Fibroblast of skin of scalp (primary cell): ENCODE measurements around the gene HPS1.
A peak's percentile ranks its signal among the peaks of the same experiment; 100 is the strongest.

Source experiments
- DNase-seq: peaks from one replicate; pipeline ENCODE4 v3.0.0-alpha.2; 2013

The HPS1 gene

DNA sequence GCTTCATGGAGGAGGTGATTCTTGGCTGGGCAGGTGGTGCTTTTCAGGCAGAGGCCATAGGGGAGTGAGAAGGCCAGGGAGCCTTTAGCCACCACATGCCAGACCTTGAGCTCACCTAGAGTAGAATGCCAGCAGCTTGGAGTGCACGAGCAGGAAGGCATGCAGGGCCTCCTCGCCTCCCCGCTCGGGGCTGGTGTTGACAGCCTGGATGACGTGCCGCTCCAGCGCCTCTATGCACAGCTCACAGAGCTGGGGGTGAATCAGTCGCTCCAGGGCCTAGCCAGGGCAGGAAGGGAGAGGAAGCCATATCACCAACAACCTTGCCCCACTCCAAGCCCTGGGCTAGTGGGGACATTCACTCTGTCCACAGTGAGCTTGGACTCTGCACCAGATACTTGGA lies 15.7 kb downstream of the HPS1 start:
- peak; percentile 23 for DNase-seq

DNA sequence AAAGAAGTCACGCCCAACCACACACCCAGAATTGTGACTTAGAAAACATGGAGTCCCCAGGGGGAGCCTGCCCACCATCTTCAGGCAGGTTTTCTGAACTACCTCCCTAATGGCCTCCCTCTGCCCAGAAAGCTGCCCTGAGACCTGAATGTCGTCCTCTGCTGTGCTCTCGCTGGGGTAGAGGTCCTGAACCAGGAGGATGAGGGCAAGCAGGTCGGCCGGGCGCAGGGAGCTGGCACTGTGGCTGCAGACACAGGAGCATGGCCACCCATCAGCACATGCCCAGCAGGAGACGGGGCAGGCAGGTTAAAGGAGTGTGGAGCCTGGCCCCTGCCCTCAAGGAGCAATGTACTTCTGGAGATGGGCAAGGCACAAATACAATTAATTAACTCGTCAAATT lies 16.3 kb downstream of the HPS1 start:
- no peak for DNase-seq

DNA sequence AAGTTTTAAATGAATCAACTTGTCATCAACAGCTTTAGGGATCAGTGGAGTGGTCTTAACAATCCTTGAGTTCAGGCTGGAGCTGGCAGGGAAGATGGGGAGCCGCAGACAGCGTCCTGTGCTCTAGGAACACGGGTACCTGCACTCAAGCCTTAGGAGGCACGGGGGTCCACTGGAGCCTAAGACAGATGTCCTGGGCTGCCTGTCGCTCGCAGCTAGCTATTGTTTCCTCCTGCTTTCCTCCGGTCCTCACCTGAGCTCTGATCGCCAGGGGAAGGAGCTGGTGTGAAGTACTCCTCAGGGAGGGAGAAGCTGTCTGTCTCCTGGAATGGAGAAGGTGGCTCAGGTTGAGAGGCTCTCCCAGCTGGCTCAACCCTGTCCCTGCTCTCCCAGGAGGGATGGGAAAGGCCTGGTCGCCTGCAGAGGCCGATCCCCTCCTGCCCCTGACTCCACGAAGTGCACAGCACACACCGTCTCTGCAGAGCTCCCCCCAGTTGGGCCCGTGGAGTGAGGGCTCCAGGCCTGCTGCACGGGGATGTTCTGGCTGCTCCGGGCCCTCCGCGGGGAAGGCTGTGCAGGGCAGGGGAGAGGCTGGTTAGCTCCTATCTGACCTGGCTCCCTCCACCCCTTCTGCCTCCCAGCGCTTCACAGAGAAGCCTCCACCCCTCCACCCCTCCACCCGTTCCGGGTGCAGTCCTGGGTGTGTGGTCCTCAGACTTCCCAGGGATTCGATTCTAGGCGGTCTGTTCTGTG lies 17.2 kb downstream of the HPS1 start:
- no peak for DNase-seq

DNA sequence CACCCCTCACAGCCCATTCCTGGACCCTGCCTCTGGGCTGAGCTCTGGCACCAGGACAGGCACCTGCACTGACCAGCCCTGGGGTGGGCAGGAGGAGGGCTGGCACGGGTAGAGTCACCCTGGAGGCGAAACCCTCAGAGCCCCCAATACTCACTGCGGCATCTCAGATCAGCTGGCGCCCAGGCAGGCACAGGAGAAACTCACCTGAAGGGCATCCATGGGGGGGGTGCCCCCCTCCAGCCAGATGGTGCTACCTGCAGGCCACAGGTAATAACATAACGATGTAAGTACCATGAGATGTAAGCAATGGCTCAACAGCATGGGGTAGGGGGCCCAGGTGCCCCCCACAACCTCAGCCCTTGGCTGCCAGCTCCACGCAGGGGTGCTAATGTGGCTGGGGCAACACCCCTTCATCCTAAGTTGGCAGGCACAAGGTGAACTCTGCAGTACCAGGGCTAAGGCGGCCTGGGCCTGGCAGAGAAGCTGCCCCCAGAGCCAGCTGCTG lies 19.7 kb downstream of the HPS1 start:
- DNase-seq: no peak

DNA sequence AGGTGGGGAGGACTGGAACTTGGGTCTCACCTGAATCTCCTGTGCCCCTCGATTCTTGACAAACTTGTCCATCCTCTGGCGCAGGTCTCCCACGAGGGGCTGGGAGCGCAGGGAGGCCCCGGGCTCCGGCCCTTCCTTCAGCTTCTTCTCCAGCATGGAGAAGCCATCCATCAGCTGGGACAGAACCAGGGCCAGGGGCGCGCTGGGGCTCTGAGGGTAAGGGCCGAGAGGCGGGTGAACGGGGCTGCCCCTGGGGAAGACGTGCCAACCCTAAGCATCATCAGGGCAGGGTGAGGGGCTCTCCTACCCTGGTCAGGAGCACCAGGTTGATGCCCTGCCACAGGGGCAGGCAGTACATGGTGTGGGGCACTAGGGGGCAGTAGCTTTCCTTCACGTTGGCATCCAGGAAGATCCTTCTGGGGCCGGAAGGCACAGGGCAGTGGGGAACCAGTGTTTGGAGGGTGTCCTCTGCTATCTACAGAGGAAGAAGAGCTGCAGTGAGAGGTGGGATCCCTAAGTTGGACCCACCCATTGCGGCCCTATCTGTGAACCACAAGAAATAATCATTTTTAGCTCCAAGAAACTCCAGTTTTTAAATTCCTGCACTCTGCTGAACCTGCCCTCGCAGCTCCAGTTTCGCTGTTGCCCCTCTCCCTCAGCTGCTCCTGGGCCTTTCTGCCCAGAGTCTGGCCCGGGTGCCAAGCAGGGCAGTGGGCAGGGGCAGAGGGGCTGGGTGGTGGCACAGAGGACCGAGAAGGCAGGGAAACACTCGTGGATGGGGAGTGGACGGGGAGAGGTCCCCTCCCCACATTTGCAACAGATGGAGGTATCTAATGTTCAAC lies 21.0 kb downstream of the HPS1 start:
- peak; percentile 31 for DNase-seq

DNA sequence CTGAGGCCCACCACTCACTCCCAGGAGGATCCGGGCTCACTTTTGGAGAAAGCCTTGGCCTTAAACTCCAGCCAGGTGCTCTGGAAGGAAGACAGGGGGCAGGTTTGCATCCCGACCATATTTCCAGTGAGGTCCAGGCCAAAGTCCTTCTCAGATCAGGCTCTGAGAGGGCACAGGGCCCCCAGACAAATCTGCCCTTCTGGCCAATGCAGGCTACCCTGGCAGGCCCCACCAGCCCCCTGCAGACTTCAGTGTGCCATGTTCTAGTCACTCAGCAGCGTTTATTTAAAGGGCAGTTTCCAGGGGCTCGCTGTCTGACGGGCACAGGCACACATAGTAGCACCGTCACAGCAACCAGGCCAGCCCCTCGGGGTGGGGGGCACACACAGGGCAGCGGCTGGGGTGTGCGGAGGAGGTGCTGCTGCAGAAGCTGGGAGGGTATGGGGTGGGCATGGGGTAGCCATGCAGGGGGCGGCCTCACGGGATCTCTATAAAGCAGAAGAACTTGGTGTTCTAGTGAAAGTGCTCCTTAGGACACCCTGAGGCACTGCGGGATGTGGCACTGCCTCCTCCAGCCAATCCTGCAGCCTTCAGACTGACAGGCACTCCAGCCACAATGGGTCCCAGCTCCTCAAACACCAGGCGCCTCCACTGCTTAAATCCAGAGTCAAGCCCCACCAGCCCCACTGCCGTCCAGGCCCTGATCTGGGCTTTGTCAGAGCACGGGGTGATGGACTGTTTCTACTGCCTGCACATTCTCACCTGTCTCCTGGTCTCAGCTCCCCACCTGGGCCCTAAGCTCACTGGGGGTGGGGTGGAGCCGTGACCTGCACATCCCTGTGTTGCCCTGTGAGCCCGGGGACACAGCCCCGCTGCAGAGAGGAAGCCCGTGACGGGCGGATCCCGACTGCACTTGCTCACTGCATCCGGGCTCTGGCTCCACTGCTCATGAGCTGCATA lies 22.2 kb downstream of the HPS1 start:
- no peak for DNase-seq

DNA sequence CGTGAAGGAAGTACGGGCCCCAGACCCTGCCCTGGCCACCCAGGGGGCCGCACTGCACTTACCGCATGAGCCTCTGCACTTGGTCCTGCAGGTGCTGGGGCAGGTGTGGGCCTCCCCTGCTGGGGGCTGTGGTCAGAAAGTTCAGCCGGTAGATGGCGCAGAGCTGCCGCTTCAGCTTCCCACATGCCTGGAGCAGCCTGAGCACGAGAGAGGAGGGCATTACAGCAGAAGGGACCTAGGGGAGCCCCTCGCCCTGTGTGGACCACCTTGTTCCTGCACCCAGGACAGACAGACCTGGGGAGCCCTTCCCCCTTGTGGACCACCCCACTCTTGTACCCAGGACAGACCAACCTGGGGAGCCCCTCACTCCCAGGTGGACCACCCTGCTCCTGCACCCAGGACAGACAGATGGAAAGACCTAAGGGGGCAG lies 23.0 kb downstream of the HPS1 start:
- no peak for DNase-seq

DNA sequence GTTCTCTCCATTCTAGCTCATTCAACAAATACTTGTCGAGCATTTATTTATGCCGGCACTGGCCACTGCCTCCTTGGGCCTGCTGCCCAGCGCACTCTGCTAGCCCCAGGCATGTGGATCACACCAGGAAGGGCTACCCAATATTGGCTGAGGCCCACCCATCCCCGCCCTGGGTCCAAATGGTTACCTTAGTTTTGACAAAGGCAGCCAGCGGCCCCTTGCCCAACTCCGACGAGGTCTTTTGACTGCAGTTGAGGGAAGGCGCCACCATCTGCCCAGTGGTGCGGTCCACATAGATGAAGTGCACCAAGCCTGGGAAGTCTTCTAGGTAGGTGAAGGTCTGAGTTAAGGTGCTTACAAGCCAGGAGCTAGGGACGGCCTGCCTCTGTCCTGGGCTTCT lies 24.6 kb downstream of the HPS1 start:
- DNase-seq: no peak

DNA sequence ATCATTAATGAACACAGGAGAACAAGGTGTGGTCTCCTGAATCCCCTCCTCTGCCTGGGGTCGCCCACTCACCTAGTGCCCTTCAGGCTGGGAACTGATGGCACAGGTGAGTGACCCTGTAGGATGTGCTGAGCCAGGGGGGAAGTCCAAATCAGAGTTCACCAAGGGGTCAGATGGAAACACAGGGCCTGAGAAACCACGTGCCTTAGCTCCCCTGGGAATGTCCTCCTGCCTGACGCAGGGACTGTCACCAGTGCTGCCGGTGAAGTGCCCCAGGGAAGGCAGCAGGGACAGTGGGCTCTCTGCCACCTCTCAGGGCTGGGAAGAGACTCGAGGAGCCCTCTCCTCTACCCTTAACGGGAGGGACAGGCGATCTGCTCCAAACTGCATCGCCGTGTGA lies 25.9 kb downstream of the HPS1 start:
- DNase-seq: no peak

DNA sequence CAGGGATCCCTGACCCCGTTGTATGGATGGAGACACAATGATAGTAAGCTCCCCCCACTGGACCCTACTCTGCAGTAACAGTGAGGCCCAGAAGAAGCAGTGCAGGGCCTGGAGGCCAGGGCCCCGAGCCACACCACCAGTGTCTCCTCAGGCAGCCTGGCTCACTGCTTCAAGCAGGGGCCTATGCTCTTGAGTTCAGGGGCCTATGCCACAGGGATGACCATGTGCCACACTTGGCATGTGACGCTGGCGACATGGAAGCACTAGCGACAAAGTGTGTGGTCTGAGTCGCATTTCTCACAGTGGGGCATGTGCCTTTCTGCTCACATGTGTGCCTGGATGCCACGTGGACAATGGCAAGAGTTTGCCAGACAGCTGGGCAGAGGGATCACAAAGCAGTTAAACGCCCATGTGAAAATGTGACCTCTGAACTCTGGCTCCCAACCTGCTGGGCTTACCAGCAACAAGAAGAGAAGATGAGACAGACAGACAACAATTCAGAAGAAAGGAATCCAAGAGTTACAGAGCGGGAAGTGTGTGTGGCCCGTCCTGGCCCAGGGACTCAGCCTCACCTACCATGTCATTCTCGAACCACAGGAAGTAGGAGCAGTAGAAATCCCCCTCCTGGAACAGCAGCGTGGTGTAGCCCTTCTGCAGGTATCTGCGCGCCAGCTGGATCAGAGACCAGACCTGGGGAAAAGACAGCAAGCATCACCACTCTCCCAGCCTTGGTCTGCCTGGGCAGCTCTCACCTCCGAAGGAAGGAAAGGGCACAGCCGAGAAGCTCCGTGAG lies 27.1 kb downstream of the HPS1 start:
- no peak for DNase-seq

DNA sequence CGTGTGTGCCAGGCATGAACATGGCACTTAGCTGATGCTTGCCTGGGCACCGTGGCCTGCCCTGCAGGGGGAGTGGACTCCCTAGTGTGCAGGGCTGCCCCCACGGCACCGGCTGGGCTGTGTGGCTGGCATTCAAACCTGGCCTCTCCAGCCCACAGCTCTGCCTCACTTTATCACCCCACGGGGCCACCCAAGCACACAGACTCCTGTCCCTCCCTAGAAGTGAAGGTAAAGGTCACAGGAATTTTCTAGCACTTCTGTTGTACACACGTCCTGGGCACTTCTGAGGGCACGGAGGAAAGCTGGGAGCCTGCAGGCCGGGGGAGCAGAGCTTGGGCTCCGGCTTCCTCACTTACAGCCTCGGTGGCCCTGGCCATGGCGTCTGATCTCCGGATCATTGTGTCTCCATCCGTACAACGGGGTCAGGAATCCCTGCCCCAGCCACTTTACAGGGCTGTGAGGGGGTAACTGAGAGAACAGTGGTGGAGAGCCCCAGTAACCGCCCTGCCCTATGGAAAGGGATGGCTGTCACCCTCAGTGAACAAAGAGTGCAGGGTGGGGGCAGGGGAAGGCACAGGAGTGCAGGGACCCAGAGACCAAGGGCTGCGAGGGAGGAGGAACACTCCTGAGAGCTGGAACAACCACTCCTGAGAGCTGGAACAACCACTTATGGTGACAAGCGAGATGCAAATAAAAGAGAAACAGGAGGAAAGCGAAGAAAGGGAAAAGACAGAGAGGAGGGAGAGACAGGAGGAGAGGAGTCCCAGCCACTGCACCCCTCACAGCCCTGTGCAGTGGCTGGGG lies 27.9 kb downstream of the HPS1 start:
- DNase-seq: no peak

DNA sequence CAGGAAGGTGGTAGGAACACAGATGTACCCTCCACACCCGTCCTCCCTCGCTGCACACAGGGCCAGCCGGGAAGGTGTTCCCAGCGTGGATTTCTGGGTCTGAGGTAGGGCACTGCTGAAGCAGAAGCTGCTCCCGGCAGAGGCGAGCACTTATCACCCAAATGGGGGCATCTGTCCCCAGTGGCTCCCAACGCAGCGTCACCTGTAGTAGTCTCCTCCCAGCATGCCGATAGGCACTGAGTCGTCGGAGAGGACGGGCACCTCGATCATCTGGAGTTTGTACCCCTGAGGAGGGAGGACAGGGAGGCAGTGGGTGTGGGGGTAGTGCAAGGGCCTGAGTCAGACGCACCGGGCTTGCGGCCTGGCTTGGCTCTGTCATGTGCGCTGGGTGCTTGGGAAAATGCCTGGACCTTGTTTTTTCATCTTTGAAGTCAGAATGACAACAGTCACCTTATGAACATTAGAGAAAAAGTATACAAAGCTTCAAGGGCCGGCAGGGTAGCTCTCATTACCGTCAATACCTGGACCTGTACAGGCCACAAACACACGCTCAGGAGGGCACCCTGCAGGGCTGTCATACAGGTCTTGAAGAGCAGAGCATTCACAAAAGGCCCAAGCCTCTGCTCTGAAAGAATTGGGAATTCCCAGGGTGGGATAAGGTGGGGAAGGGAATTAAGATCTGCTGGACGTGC lies 28.6 kb downstream of the HPS1 start:
- DNase-seq: no peak

DNA sequence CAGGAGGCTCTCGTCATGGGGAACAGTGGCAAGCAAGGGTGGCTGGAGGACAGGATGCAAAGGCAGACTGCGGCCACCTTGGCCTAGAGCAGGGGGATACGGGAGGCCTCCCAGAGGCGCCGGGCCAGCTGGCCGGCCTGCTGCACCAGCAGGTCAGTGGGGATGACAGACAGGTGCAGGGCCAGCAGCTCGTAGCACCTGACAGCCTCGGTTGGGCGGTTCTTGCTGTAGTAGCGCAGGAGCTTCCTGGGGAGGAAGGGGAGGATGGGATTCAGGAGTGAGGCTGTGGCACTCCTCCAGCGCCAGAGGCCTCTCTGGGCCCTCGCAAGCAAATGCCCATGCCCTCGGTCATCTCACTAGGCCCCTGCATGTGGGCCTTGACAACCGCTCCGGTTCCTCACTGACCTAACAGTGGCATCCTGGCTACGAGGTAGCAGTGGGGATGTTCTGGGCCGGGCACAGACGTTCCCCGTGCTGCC lies 29.2 kb downstream of the HPS1 start:
- no peak for DNase-seq

DNA sequence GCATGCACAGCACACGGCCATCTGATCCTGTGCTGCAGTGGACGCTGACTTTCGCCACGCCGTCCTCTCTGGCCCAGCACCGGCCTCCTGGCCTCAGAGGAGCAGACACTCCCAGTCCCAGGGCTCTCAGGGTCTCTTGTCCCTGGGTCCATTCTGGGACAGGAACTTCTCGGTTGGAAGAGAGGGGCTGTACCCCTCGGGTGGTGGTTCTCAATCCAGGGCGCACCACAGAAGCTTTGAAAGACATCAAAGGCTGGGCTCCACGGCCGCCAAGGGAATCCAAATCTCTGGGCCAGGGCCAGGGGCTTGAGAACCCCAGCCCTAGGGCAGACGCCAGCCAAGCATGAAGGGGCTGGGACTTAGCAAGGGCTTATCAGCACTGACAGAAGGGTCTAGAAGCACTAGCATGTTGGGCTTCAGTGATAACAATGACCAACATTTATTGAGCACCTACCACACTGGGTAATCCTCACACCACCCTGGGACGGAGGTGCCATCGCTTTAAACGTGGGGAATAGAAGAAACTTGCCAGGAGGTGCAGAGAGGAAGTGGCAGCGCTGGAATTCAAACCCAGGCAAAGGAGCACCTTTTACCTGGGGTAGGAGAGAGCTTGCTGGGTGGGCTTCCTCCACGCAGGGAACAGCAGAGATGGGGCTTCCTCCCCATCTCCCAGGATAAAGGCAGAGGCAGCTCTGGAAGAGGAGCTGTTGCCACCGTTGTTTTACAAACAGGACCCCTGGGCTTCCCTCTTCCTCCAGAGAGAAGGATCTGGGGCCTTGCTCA lies 29.9 kb downstream of the HPS1 start:
- no peak for DNase-seq

DNA sequence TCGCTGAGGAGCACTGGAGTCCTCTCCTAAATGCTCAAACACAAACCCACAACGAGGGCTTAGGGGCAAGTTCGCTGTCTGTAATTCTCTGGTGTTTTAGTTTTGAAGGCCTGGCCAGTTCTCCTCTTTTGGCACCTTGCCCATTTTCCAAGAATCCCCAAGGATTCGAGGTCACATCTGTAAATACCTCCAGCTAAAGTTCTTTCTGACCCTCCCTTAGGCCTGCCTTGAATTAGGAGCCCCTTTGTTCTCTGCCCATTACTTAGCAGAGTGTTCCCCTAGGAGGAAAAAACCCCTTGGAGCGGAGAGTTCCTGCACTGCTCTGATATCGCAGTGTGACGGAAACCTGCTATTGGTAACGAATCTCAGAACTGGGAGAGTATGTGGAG lies 31.0 kb downstream of the HPS1 start:
- DNase-seq: peak; percentile 75

DNA sequence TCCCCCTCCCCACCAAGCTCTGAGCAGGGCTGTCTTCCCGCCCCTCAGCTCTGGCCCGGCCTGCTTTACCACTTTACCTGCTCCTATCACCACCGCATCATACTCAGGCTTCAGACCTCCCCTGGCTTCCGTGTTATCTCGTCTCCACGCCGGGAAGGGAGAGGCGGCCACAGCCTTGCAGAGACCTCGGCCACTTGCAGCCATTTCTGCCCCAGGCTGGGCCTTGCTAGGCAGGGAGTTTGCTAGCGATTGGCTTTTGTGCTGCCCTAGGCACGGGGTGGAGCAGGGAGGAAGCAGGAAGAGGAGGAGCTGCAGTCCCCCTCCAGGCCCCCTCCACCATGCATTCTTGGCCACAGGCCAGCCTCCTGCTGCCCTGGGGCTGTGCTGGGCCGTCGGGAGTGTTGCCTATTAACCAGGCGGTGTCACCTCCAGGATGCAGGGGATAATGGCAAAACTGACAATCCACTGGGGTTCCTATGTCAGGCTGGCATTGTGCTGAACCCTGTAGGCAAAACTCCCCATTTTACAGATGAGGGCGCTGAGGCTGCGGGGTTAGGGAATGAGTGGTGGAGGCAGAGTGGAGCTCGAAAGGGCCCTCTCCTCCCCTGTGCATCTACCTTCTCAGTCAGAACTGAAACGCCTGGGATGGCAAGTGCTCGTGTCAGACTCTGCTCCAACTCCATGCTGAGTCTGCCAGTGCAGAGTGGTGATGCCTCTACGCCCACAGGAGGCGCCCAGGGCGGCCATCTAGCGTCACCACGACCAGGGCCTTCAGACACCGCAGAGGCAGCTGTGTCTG lies 31.6 kb downstream of the HPS1 start, which contains the start of gene PYROXD2:
PYROXD2 (minus strand) TSS at position 251 of the 799 bp plus-strand sequence; CDS start at position 204, 47 bp downstream.
- peak; percentile 97 for DNase-seq

DNA sequence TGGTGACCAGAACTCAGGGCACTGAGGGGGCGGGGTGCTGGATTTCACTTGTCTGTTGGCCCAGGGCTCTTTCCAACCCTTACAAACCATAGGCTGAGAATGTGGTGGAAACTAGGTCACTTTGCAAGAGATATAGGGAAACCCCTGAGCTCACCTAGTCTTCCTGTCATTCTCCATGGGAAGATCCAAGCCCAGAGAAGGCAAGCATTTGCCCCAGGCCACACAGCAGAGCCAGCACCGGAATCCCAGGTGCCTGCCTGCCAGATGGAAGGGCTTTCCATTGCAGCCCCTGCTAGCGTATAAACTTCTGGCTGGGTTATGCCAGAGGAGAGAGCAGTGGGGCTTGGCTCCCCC lies 32.2 kb downstream of the HPS1 start:
- DNase-seq: no peak

DNA sequence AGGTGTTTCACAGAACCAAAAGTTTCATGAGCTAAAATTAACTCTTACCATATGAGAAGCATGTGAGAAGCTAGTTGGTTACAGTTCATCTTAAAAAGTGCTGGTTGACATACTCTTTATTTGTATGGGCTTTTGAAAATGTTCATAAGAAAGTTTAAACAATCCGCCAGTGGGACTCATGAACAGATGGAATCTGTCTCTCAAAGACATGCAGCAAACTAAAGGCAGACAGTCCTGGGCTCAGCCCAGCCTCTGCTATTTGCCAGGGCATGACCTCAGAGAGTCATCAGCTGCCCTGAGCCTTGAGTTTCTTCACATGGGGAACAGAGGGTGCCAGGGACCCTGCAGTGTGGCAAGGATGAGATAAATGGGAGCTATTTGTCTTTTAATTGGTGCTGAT lies 35.0 kb downstream of the HPS1 start:
- DNase-seq: no peak
